ENCODE results near the gene TXNDC17.
"Not testable (repeated sequence)": the region's sequence is repeated elsewhere in the genome, so short reads cannot be mapped to it uniquely, and the experiment has no call there.

- TF ChIP-seq POLR2A (IDR thresholded peaks at IDR 0.05; ENCODE audit: low read depth, low read length); POLR2AphosphoS5 (IDR thresholded peaks at IDR 0.05; ENCODE audit: low read depth, low read length); TAF1 (IDR thresholded peaks at IDR 0.05; ENCODE audit: low read depth, low read length); PAX5 (IDR thresholded peaks at IDR 0.05; ENCODE audit: insufficient read depth, low read length, severe bottlenecking); SPI1 (IDR thresholded peaks at IDR 0.05; ENCODE audit: low read depth, low read length): not testable (repeated sequence)
These were observed 47.5 kb upstream of the TXNDC17 start for GRCh38 chr17:6593371-6593770.
